Panc1 (cell line): ENCODE measurements around the gene GRID2.

Source experiments
- POLR2AphosphoS5 ChIP-seq: IDR thresholded peaks from 2 replicates; pipeline ENCODE4 v1.6.1; 2012; ENCODE audit warnings: mild to moderate bottlenecking, low read depth, low read length, moderate library complexity
- TCF7L2 ChIP-seq: IDR thresholded peaks from 2 replicates; pipeline ENCODE4 v1.6.1; 2011; ENCODE audit warnings: mild to moderate bottlenecking, low read depth, low read length, inconsistent platforms
- TF ChIP-seq, protein P1 (sequence below): fragments of 450-650 bp; IDR thresholded peaks from 2 replicates; pipeline ENCODE4 v1.5.1; 2017; ENCODE audit warnings: mild to moderate bottlenecking

DNA sequence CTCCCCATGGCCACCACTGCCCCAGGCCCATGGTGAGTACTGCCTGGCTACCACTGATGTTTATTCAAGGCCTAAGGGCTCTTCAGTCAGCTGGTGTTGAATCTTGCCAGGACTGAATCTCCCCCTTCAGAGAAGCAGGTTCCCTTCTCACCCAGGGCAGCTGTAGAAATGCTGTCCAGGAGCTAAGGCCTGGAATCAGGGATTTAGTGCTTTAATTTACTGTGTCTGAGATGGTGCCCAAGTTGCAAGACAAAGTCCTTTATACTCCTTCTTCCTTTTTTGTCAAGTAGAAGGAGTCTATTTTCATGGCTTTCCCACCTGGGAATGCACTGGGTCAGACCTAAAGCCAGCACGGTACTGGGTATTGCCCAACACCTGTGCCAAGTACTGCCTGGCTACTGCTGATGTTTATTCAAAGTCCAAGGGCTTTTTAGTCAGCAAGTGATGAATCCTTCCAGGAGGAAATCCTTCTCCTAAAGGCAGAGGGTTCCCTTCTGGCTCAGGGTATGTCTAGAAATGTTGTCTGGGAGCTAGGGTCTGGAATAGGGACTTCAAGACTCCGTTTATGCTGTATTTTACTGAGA is 1407.2 kb downstream of the GRID2 start:
- TF ChIP-seq, protein P1, sequence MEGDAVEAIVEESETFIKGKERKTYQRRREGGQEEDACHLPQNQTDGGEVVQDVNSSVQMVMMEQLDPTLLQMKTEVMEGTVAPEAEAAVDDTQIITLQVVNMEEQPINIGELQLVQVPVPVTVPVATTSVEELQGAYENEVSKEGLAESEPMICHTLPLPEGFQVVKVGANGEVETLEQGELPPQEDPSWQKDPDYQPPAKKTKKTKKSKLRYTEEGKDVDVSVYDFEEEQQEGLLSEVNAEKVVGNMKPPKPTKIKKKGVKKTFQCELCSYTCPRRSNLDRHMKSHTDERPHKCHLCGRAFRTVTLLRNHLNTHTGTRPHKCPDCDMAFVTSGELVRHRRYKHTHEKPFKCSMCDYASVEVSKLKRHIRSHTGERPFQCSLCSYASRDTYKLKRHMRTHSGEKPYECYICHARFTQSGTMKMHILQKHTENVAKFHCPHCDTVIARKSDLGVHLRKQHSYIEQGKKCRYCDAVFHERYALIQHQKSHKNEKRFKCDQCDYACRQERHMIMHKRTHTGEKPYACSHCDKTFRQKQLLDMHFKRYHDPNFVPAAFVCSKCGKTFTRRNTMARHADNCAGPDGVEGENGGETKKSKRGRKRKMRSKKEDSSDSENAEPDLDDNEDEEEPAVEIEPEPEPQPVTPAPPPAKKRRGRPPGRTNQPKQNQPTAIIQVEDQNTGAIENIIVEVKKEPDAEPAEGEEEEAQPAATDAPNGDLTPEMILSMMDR: no peak
- no peak for TF ChIP-seq TCF7L2
- no peak for TF ChIP-seq POLR2AphosphoS5
